ENCODE data around the gene HS3ST3B1.

The HS3ST3B1 gene

DNA sequence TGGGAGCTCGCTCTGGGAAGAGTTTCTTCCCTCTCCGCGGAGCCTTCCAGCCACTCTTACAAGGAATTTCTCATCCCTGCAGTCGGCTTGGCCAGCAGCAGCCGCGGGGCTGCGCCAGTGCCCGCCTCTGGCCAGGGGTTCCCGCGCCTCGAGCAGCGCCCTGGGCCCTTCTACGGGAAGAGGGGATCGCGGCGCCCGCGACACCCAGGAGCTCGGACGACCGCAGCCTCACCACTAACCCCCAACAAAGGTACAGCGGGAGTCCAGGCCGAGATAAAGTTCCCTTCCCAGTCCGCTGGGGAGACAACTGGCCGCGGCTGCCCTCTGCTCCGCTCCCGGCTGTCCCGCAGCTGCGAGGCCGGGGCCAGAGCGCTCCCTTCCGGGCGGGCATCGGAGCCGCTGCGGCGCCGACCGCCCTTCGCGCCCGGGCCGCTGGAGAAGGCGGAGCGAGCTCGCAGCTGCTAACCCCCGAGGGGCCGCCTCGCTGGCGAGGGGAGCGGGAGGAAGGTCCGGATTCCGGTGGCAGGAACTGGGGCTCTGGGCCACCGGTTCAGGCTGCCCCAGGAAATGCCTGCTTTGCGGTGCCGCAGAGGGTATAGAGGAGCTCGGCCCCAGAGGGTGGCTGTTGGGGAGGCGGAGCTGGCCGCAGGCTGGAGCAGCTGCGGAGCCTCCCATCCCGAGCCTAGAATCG, 3.6 kb upstream of the HS3ST3B1 start:
- H3K4me3 ChIP-seq (ENCODE audit: control insufficient read depth, low read depth, low read length) = peak overlapping the region; percentile 43
- DNase-seq (ENCODE audit: low read depth) = no peak
- TF ChIP-seq, protein P1, sequence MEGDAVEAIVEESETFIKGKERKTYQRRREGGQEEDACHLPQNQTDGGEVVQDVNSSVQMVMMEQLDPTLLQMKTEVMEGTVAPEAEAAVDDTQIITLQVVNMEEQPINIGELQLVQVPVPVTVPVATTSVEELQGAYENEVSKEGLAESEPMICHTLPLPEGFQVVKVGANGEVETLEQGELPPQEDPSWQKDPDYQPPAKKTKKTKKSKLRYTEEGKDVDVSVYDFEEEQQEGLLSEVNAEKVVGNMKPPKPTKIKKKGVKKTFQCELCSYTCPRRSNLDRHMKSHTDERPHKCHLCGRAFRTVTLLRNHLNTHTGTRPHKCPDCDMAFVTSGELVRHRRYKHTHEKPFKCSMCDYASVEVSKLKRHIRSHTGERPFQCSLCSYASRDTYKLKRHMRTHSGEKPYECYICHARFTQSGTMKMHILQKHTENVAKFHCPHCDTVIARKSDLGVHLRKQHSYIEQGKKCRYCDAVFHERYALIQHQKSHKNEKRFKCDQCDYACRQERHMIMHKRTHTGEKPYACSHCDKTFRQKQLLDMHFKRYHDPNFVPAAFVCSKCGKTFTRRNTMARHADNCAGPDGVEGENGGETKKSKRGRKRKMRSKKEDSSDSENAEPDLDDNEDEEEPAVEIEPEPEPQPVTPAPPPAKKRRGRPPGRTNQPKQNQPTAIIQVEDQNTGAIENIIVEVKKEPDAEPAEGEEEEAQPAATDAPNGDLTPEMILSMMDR (IDR thresholded peaks at IDR 0.05; ENCODE audit: control insufficient read depth, insufficient read depth, low read depth, low read length, missing control alignments) = peak; percentile 33

DNA sequence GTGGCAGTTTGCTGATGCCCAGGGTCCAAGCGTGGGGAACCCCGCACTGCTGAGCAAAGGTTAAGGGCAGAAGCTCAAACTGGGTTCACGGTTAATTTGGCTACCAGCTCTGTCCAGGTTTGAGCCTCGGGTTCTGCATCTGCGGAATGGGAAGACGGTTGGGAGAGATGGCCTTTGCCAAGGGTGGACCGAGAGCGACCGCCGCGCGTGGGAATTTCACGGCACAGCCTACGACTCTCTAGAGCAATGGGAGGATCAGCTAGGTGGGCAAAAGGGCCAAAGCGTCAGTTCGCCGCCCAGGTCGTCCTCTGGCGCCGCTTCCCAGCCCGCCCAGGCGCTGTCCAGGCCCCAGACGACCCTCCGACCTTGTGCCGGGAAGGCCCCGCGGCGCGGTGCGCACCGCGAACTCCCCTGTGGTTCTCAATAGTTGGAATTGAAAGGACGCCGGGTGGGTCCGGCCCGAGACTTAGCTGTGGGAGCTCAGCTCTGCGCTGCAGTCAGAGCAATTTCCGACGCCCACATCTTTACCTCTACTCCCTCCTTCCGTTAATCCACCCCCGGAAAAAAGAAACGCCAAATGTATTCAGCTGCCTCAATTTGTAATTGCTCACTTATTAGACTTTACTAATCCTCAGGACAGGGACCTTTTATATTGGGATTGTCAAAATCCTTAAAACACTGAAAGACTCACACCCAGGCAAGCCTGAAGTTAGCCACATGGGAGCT, 2.5 kb upstream of the HS3ST3B1 start:
- no peak for DNase-seq (ENCODE audit: low read depth)
- no peak overlapping the region for H3K4me3 ChIP-seq (ENCODE audit: control insufficient read depth, low read depth, low read length)
- TF ChIP-seq, protein P1 (IDR thresholded peaks at IDR 0.05; ENCODE audit: control insufficient read depth, insufficient read depth, low read depth, low read length, missing control alignments) = no peak

DNA sequence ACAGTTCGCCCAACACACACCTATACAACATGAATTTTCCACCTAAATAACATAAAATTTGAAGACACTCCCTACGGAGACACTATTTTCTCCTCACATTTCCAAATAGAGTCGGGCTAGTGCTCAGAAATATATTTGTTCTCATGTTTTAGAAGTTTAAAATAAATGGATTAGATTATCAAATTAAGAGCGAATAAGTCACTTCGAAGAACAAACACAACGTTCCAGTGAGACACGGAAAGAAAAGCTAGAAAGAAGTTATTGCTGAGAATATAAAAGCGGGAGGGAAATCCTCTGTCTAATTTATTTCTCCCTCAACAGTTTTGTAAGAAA, 2.0 kb upstream of the HS3ST3B1 start:
- DNase-seq (ENCODE audit: low read depth) = no peak
- peak overlapping the region; percentile 65 for H3K4me3 ChIP-seq (ENCODE audit: control insufficient read depth, low read depth, low read length)
- TF ChIP-seq, protein P1 (IDR thresholded peaks at IDR 0.05; ENCODE audit: control insufficient read depth, insufficient read depth, low read depth, low read length, missing control alignments) = no peak

DNA sequence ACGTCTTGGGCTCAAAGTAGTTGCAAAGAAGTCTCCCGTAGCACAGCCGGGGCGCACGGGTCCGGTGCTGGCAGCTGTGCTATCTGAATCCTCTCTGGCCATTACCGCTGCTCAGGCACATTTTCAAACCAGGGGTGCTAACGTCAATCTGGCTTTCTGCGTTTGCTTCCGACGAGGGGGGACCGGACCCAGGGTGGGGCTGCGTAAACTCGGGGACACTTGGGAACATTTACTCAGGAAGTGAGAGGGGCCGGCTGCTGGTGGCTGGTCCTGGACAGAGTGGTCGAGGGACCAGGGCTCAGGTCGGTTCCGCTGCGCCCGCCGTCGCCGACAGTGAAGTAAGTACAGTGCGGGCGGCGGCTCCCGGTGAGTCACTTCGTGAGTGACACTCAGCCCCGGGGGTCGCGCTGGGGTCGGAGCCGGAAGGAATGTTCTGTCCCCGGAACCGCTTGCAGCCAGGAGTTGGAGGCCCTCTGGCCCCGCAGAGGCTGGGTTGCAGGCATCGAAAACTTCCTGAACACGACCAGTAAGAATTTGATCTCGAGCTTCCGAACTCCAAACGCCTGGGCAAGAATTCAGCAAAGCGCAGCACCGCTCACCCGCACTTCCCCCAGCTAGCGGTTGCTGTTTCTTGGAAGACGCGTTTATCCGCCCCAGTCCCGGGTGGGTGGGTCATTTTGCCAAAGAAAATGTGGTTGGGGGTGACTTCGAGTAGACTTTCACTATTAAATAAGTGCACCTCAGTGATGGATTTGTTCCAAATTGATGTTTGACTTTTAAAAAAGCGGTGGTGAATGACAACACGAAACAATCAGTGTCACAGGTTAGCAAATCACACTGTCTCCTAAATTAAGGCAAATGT, 1.4 kb upstream of the HS3ST3B1 start:
- DNase-seq (ENCODE audit: low read depth) = no peak
- H3K4me3 ChIP-seq (ENCODE audit: control insufficient read depth, low read depth, low read length) = peak overlapping the region; percentile 65
- TF ChIP-seq, protein P1 (IDR thresholded peaks at IDR 0.05; ENCODE audit: control insufficient read depth, insufficient read depth, low read depth, low read length, missing control alignments) = no peak

DNA sequence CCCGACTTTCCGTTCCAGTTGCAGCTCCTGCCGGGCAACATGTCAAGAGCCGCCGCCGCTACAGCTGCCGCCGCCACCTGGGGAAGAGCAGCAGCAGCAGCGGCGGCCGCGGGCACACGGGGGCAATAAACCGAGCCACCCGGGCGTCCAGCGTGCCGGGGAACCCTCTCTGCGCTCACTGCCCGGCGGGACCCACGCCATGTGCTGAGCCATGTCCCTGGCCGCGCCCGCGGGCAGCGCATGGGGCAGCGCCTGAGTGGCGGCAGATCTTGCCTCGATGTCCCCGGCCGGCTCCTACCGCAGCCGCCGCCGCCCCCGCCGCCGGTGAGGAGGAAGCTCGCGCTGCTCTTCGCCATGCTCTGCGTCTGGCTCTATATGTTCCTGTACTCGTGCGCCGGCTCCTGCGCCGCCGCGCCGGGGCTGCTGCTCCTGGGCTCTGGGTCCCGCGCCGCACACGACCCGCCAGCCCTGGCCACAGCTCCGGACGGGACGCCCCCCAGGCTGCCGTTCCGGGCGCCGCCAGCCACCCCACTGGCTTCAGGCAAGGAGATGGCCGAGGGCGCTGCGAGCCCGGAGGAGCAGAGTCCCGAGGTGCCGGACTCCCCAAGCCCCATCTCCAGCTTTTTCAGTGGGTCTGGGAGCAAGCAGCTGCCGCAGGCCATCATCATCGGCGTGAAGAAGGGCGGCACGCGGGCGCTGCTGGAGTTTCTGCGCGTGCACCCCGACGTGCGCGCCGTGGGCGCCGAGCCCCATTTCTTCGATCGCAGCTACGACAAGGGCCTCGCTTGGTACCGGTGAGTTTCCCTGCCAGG, 604 bp downstream of the HS3ST3B1 start:
- H3K4me3 ChIP-seq (ENCODE audit: control insufficient read depth, low read depth, low read length) = peak overlapping the region; percentile 86
- TF ChIP-seq, protein P1 (IDR thresholded peaks at IDR 0.05; ENCODE audit: control insufficient read depth, insufficient read depth, low read depth, low read length, missing control alignments) = no peak
- DNase-seq (ENCODE audit: low read depth) = no peak

DNA sequence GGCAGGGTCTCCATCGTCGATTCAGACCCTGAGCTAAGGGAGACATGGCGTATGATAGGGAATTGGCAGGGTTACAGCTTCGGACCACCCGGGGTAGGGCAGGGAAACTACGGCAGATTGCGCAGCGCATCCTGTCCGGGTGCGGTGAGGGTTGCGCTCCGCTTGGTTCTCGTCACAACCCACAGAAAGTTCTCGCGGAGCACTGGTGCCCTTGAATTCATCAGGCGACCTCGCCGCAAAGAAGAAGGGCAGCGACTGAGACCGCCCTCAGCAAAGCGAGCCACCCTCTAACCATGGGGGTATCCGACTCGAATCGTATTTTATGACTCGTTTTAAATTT, 1.2 kb downstream of the HS3ST3B1 start:
- DNase-seq (ENCODE audit: low read depth) = no peak
- H3K4me3 ChIP-seq (ENCODE audit: control insufficient read depth, low read depth, low read length) = peak overlapping the region; percentile 86
- TF ChIP-seq, protein P1 (IDR thresholded peaks at IDR 0.05; ENCODE audit: control insufficient read depth, insufficient read depth, low read depth, low read length, missing control alignments) = no peak
